Measurements from ENCODE around the gene EHD2. TPM values are rescaled to one million over a fixed set of nuclear protein-coding genes. Genes with fewer than 3 reads are reported as not detected.

The EHD2 gene
- total and polyA plus RNA-seq, 2 of the 13 experiments (the other 11 are each of a cell fraction or from before 2014, with no cell fraction given): 0.09 to 0.28 TPM

DNA sequence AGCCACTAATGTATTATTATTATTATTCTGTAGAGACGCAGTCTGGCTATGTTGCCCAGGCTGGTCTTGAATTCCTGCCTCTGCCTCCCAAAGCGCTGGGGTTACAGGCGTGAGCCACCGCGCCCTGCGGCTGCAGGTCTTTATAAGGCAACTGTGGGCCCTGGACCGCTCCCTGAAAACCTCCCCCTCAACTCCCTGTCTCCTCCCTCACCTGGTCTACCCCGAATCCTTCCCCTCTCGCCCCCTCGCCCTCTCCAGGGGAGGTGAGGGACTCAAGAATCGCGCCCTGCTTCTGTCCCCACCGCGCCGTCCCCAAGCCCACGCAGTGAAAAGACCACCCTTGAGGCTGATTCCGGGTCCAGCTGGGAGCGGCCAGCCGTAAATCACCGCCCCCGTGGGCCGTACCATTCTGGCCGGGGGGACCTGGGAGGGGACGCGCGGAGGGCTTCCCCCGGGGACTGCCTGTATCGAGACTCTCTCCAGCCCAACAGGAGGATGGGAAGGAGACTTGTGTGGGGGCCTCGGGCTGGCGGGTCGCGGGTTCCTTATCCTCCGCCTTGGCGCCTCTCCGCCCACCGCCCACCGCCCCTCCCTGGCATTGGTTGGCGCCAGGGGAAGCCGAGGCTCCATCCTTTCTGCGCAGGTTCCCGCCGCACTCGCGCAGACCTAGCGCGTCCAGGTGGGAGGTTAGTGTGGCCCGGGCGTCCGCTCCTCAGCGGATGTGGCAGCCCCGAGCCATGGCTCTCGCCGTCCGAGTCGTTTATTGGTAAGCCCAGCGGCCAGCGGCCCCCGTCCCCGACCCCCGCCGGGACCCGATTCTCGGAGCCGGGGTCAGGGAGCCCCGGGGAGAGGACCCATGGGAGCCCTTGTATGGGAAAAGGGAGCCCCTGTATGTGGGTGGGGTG is 65.1 kb downstream of the EHD2 start, which contains the start of gene SELENOW (continued):
- TF ChIP-seq ZSCAN31 (CRISPR knock-in tag; IDR thresholded peaks at IDR 0.05; ENCODE audit: low read depth) (peak; percentile 83), FOXO1 (CRISPR knock-in tag; IDR thresholded peaks at IDR 0.05) (no peak; the same call in 1 of the 2 replicates), NFKBIZ (CRISPR knock-in tag; IDR thresholded peaks at IDR 0.05) (peak; percentile 65; the same call in 1 of the 2 replicates), ZNF441 (CRISPR knock-in tag; IDR thresholded peaks at IDR 0.05; ENCODE audit: borderline replicate concordance) (0 out of 2 replicates have a peak, but pooled peaks have one; percentile 36), MTA1 (CRISPR knock-in tag; IDR thresholded peaks at IDR 0.05; ENCODE audit: borderline replicate concordance) (no peak), GMEB1 (CRISPR knock-in tag; IDR thresholded peaks at IDR 0.05; ENCODE audit: borderline replicate concordance) (peak; percentile 57), ZBTB3 (CRISPR knock-in tag; IDR thresholded peaks at IDR 0.05; ENCODE audit: borderline replicate concordance, low read depth) (no peak), ZFAT (CRISPR knock-in tag; conservative IDR thresholded peaks at IDR 0.05) (no peak), HMGXB3 (CRISPR knock-in tag; IDR thresholded peaks at IDR 0.05; ENCODE audit: borderline replicate concordance) (0 out of 2 replicates have a peak, but pooled peaks have one; percentile 35), KLF6 (CRISPR knock-in tag; IDR thresholded peaks at IDR 0.05) (peak; percentile 74), ZNF749 (CRISPR knock-in tag; IDR thresholded peaks at IDR 0.05; ENCODE audit: borderline replicate concordance) (peak; percentile 85; the same call in 1 of the 2 replicates), ZNF205 (CRISPR knock-in tag; IDR thresholded peaks at IDR 0.05) (no peak; the same call in 1 of the 2 replicates), ZNF639 (CRISPR knock-in tag; conservative IDR thresholded peaks at IDR 0.05) (no peak)
- TF ChIP-seq, protein P1, sequence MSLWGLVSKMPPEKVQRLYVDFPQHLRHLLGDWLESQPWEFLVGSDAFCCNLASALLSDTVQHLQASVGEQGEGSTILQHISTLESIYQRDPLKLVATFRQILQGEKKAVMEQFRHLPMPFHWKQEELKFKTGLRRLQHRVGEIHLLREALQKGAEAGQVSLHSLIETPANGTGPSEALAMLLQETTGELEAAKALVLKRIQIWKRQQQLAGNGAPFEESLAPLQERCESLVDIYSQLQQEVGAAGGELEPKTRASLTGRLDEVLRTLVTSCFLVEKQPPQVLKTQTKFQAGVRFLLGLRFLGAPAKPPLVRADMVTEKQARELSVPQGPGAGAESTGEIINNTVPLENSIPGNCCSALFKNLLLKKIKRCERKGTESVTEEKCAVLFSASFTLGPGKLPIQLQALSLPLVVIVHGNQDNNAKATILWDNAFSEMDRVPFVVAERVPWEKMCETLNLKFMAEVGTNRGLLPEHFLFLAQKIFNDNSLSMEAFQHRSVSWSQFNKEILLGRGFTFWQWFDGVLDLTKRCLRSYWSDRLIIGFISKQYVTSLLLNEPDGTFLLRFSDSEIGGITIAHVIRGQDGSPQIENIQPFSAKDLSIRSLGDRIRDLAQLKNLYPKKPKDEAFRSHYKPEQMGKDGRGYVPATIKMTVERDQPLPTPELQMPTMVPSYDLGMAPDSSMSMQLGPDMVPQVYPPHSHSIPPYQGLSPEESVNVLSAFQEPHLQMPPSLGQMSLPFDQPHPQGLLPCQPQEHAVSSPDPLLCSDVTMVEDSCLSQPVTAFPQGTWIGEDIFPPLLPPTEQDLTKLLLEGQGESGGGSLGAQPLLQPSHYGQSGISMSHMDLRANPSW (CRISPR knock-in tag; IDR thresholded peaks at IDR 0.05; ENCODE audit: borderline replicate concordance): peak; percentile 28; the same call in 1 of the 2 replicates
- TF ChIP-seq, protein P2, sequence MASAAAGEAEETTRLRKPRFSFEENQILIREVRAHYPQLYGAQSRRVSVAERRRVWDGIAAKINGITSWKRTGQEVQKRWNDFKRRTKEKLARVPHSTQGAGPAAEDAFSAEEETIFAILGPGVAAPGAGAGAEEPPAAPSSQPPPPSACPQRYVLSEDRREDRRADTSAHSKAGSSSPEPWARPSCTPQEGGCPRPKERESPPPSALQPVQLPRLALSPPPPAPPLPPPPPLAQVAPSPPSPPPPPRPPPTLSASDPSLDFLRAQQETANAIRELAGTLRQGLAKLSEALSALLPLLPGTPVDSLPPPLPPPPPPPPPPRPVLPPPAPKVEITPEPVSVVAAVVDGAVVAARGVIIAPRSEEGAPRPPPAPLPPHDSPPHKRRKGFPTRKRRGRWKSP (CRISPR knock-in tag; IDR thresholded peaks at IDR 0.05): peak; percentile 67; the same call in 1 of the 2 replicates

All from HepG2 (cell line).